GM12892 (cell line): ENCODE measurements around the gene PIWIL4.

Experiments
- DNase-seq: peaks from one replicate; pipeline ENCODE4 v3.0.0; 2011; ENCODE audit not compliant: insufficient read length
- FAIRE-seq: peaks from 2 replicates; lab custom pipeline; 2011; peaks lifted over from hg19 to GRCh38; lab: Jason Lieb, UNC
- POLR2A ChIP-seq: IDR thresholded peaks from 2 replicates; pipeline ENCODE4 v1.6.1; 2011; ENCODE audit warnings: low read depth, low read length, control low read depth
- POLR2AphosphoS5 ChIP-seq: IDR thresholded peaks from 2 replicates; pipeline ENCODE4 v1.6.1; 2011; ENCODE audit warnings: low read depth, low read length, control low read depth
- TAF1 ChIP-seq: IDR thresholded peaks from 2 replicates; pipeline ENCODE4 v1.6.1; 2011; ENCODE audit warnings: low read depth, mild to moderate bottlenecking, control low read depth, low read length, borderline replicate concordance

The PIWIL4 gene

GRCh38 chr11:94662065-94662779, 95.1 kb downstream of the PIWIL4 start:
- TF ChIP-seq POLR2AphosphoS5: no peak
- TF ChIP-seq POLR2A: no peak
- TF ChIP-seq TAF1: no peak
- no peak for FAIRE-seq
- no peak for DNase-seq

GRCh38 chr11:94662846-94663390, 95.8 kb downstream of the PIWIL4 start:
- no peak for FAIRE-seq

GRCh38 chr11:94664346-94664745, 97.2 kb downstream of the PIWIL4 start:
- no peak for FAIRE-seq
- TF ChIP-seq TAF1 (no peak), POLR2A (no peak), POLR2AphosphoS5 (no peak)

More at GRCh38 chr11:94662846-94663390, 95.8 kb downstream of the PIWIL4 start:
- no peak for DNase-seq
- TF ChIP-seq POLR2AphosphoS5: no peak
- TF ChIP-seq TAF1: no peak
- TF ChIP-seq POLR2A: no peak

GRCh38 chr11:94665116-94665659, 98.0 kb downstream of the PIWIL4 start:
- FAIRE-seq (no peak), DNase-seq (no peak)
- TF ChIP-seq TAF1: no peak
- TF ChIP-seq POLR2A: no peak
- no peak for TF ChIP-seq POLR2AphosphoS5

More at GRCh38 chr11:94664346-94664745, 97.2 kb downstream of the PIWIL4 start:
- DNase-seq: no peak

- no peak for TF ChIP-seq TAF1
- no peak for TF ChIP-seq POLR2AphosphoS5
- no peak for TF ChIP-seq POLR2A
- FAIRE-seq: no peak
- DNase-seq: no peak
Measured at GRCh38 chr11:94666792-94667721, 99.9 kb downstream of the PIWIL4 start.

GRCh38 chr11:94668212-94668793, 101.1 kb downstream of the PIWIL4 start:
- no peak for FAIRE-seq
- DNase-seq: no peak
- TF ChIP-seq POLR2AphosphoS5: no peak
- no peak for TF ChIP-seq POLR2A
- no peak for TF ChIP-seq TAF1

GRCh38 chr11:94669023-94669422, 101.9 kb downstream of the PIWIL4 start:
- no peak for DNase-seq
- FAIRE-seq: no peak
- no peak for TF ChIP-seq TAF1
- no peak for TF ChIP-seq POLR2A
- no peak for TF ChIP-seq POLR2AphosphoS5
